Panc1 (cell line): Measurements from ENCODE around the gene SNX24. TPM values are rescaled to one million over a fixed set of nuclear protein-coding genes. Genes with fewer than 3 reads are reported as not detected.
"Not testable (repeated sequence)": the region's sequence is repeated elsewhere in the genome, so short reads cannot be mapped to it uniquely, and the experiment has no call there.

ENCODE experiments used
- ATAC-seq: fragments of 200-7000 bp; cut with Tn5 transposase; 2 replicates; pipeline ENCODE4 v1.9.1; 2020; ENCODE audit warnings: mild to moderate bottlenecking, moderate library complexity
- BruUV-seq: library from RNA; stranded (reverse); fragments of 400-500 nt; replicated peaks from 2 replicates; lab custom pipeline; 2021; lab: Mats Ljungman, UMichigan
- CTCF ChIA-PET: fragments of 300-600 bp; sonication (Branson Sonifier 250); formaldehyde crosslinking; loops from one replicate; lab custom pipeline; 2022; ENCODE audit warnings: antibody characterized with exemption; lab: Charles Lee
- POLR2A ChIA-PET: fragments of 300-600 bp; sonication (Branson Sonifier 250); formaldehyde crosslinking; loops from one replicate; lab custom pipeline; 2022; ENCODE audit warnings: antibody characterized with exemption; lab: Charles Lee
- DNase-seq: peaks from one replicate; pipeline ENCODE4 v3.0.0-alpha.2; 2010; ENCODE audit warnings: low read depth, low spot score
- H3K27ac ChIP-seq: 2 replicates; pipeline ENCODE4 v1.5.1; 2011; ENCODE audit warnings: mild to moderate bottlenecking, low read length, inconsistent platforms
- H3K27me3 ChIP-seq: fragments of 200-500 bp; sonication (Bioruptor generic); 2 replicates; pipeline ENCODE4 v1.6.0; 2014; ENCODE audit warnings: low read length, inconsistent platforms; ENCODE audit not compliant: control insufficient read depth, insufficient read depth
- H3K36me3 ChIP-seq: fragments of 200-500 bp; sonication (Bioruptor generic); 2 replicates; pipeline ENCODE4 v1.5.1; 2014; ENCODE audit warnings: inconsistent platforms, mild to moderate bottlenecking, low read length, moderate library complexity; ENCODE audit not compliant: control insufficient read depth, insufficient read depth
- H3K4me1 ChIP-seq: 2 replicates; pipeline ENCODE4 v1.5.1; 2011; ENCODE audit warnings: inconsistent platforms, mild to moderate bottlenecking, low read length, moderate library complexity; ENCODE audit not compliant: control insufficient read depth, insufficient read depth
- H3K4me3 ChIP-seq, 2 experiments: 2 replicates each; pipeline ENCODE4 v1.5.1; 2011 to 2012; ENCODE audit warnings: low read depth in 2 of 2, low read length in 2 of 2, mild to moderate bottlenecking in 2 of 2, inconsistent platforms in 1 of 2, moderate library complexity in 1 of 2
- H3K9me3 ChIP-seq: fragments of 200-500 bp; sonication (Bioruptor generic); 2 replicates; pipeline ENCODE4 v1.5.1; 2014; ENCODE audit warnings: low read depth, mild to moderate bottlenecking, inconsistent platforms, low read length, moderate library complexity; ENCODE audit not compliant: control insufficient read depth, insufficient read depth
- SIN3A ChIP-seq: IDR thresholded peaks from 2 replicates; pipeline ENCODE4 v1.6.1; 2012; ENCODE audit warnings: low read depth, mild to moderate bottlenecking, low read length, moderate library complexity, borderline replicate concordance; ENCODE audit not compliant: insufficient read depth
- TCF7L2 ChIP-seq: IDR thresholded peaks from 2 replicates; pipeline ENCODE4 v1.6.1; 2011; ENCODE audit warnings: mild to moderate bottlenecking, low read depth, low read length, inconsistent platforms
- in situ Hi-C: cut with HindIII; loops from 2 replicates; pipeline ENCODE4 v1.10.0; 2016; ENCODE audit warnings: low sequenced_read_pairs, low pct_unique_long_range_greater_than_20kb
- intact Hi-C: fragments of 100-400 bp; cut with micrococcal nuclease; formaldehyde crosslinking; loops from one replicate; pipeline ENCODE4 v1.10.0; 2022; ENCODE audit not compliant: unreplicated experiment
- total RNA-seq: library from RNA; stranded (reverse); gene quantifications from one replicate; pipeline ENCODE4 v1.2.1, GENCODE V29; 2021; ENCODE audit not compliant: unreplicated experiment
- TF ChIP-seq, protein P1 (sequence below): fragments of 450-650 bp; IDR thresholded peaks from 2 replicates; pipeline ENCODE4 v1.5.1; 2017; ENCODE audit warnings: mild to moderate bottlenecking

Gene SNX24
- total RNA-seq, 1 experiment from 2014 or later = 32.8 TPM

- Histone ChIP-seq H3K36me3 (no peaks in the 10 kb centered on the region), H3K4me3 (no peak overlapping the region), H3K9me3 (no peaks in the 10 kb centered on the region), H3K4me1 (no peaks in the 10 kb centered on the region), H3K27me3 (no peaks in the 10 kb centered on the region), H3K27ac (no peak overlapping the region)
- ATAC-seq (no peak), DNase-seq (no peak)
- TF ChIP-seq TCF7L2 = no peak
- TF ChIP-seq, protein P1, sequence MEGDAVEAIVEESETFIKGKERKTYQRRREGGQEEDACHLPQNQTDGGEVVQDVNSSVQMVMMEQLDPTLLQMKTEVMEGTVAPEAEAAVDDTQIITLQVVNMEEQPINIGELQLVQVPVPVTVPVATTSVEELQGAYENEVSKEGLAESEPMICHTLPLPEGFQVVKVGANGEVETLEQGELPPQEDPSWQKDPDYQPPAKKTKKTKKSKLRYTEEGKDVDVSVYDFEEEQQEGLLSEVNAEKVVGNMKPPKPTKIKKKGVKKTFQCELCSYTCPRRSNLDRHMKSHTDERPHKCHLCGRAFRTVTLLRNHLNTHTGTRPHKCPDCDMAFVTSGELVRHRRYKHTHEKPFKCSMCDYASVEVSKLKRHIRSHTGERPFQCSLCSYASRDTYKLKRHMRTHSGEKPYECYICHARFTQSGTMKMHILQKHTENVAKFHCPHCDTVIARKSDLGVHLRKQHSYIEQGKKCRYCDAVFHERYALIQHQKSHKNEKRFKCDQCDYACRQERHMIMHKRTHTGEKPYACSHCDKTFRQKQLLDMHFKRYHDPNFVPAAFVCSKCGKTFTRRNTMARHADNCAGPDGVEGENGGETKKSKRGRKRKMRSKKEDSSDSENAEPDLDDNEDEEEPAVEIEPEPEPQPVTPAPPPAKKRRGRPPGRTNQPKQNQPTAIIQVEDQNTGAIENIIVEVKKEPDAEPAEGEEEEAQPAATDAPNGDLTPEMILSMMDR = no peak
- intact Hi-C loops (no loop called here), in situ Hi-C loops (no loop called here)
- no TSS peak for BruUV-seq
- POLR2A ChIA-PET = no interaction called here
- CTCF ChIA-PET = no interaction called here
Measured at GRCh38 chr5:122971333-122971732, 125.9 kb downstream of the SNX24 start.

GRCh38 chr5:122972877-122973276 lies 127.5 kb downstream of the SNX24 start:
- intact Hi-C loops = no loop called here
- H3K9me3 ChIP-seq = no peaks in the 10 kb centered on the region
- CTCF ChIA-PET = no interaction called here
- TF ChIP-seq, protein P1 = no peak
- TF ChIP-seq SIN3A = no peak
- in situ Hi-C loops = no loop called here
- no peaks in the 10 kb centered on the region for H3K4me1 ChIP-seq
- DNase-seq = no peak
- POLR2A ChIA-PET = no interaction called here
- H3K36me3 ChIP-seq = no peaks in the 10 kb centered on the region
- no peaks in the 10 kb centered on the region for H3K27me3 ChIP-seq
- H3K4me3 ChIP-seq = no peak overlapping the region
- no TSS peak for BruUV-seq
- no peak for ATAC-seq
- no peak overlapping the region for H3K27ac ChIP-seq

DNA sequence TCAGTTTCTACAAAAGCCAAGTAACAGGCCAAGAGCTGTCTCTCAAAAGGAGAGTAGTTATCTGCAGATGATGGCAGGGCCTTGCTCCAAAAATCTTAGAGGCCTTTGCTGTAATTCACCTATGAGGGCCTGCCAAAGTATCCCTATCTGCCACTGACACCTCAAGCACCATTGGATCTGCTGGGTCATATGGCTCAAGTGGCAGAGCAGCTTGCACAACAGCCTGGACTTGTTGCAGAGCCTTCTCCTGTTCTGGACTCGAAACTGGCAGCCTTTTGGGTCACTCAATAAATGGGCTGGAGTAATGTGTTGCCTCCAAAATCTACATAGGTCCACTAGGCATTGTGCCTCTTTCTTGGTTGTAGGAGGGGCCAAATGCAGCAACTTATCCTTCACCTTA lies 128.3 kb downstream of the SNX24 start:
- H3K4me3 ChIP-seq, H3K27ac ChIP-seq, H3K4me1 ChIP-seq, BruUV-seq, ATAC-seq, H3K36me3 ChIP-seq, POLR2A ChIA-PET, CTCF ChIA-PET, DNase-seq, intact Hi-C loops, H3K9me3 ChIP-seq, H3K27me3 ChIP-seq, in situ Hi-C loops: not testable (repeated sequence)

DNA sequence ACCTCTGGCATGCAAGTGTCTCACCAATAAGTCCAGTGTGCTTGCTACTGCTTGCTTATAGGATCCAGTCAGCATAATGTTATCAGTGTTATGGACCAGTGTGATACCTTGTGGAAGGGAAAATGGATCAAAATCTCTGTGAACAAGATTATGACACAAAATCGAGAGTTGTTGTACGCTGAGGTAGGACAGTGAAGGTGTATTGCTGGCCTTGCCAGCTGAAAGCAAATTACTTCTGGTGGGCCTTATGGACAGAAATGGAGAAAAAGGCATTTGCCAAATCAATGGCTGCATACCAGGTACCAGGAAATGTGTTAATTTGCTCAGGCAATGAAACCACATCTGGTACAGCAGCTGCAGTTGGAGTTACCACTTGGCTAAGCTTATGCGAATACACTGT lies 128.8 kb downstream of the SNX24 start:
- H3K27me3 ChIP-seq, BruUV-seq, CTCF ChIA-PET, ATAC-seq, in situ Hi-C loops, intact Hi-C loops, POLR2A ChIA-PET, DNase-seq, H3K4me1 ChIP-seq, H3K4me3 ChIP-seq, H3K27ac ChIP-seq, H3K36me3 ChIP-seq, H3K9me3 ChIP-seq: not testable (repeated sequence)
